Left ventricle myocardium inferior (tissue), 1 donor: Measurements from ENCODE around the gene EGR2. TPM values are rescaled to one million over a fixed set of nuclear protein-coding genes. Genes with fewer than 3 reads are reported as not detected.

Experiments used
- DNase-seq: peaks from one replicate; pipeline ENCODE4 v3.0.0-alpha.2; 2020
- H3K27ac ChIP-seq: fragments of 200-600 bp; replicated peaks from 2 replicates; pipeline ENCODE4 v1.8.0; 2021
- H3K27me3 ChIP-seq: fragments of 200-600 bp; 2 replicates; pipeline ENCODE4 v1.8.0; 2021; ENCODE audit warnings: low read depth
- H3K36me3 ChIP-seq: fragments of 200-600 bp; 2 replicates; pipeline ENCODE4 v1.8.0; 2021
- H3K4me1 ChIP-seq: fragments of 200-600 bp; 2 replicates; pipeline ENCODE4 v1.8.0; 2021
- H3K4me3 ChIP-seq: fragments of 200-600 bp; 2 replicates; pipeline ENCODE4 v1.8.0; 2021; ENCODE audit warnings: mild to moderate bottlenecking, moderate library complexity
- H3K9me3 ChIP-seq: fragments of 200-600 bp; replicated peaks from 2 replicates; pipeline ENCODE4 v1.8.0; 2021
- intact Hi-C: fragments of 100-400 bp; cut with micrococcal nuclease; formaldehyde crosslinking; loops from one replicate; pipeline ENCODE4 v1.11.0; 2022
- total RNA-seq: library from RNA; stranded (reverse); fragmentation: NEBNext Ultra II Directional; extraction: Animal tissue kit (Norgen Biotek cat#: 25700); gene quantifications from one replicate; pipeline ENCODE4 v1.2.1, GENCODE V29; 2021
- TF ChIP-seq, protein P1 (sequence below): fragments of 200-600 bp; IDR thresholded peaks from 2 replicates; pipeline ENCODE4 v1.8.0; 2021; ENCODE audit warnings: antibody characterized with exemption, mild to moderate bottlenecking, borderline replicate concordance
- donor health status: DM: no; HTN: yes; CAD: no; lungs with severe emphysema.

Gene EGR2
- total RNA-seq, 1 donor from 2014 or later = 0.52 TPM

- no peaks in the 10 kb centered on the region for H3K4me1 ChIP-seq
- intact Hi-C loops = no loop called here
- no peak overlapping the region for H3K4me3 ChIP-seq
- H3K9me3 ChIP-seq = peaks cover 18% of the 10 kb centered on the region
- H3K27ac ChIP-seq = no peak overlapping the region
- no peak for DNase-seq
- TF ChIP-seq, protein P1, sequence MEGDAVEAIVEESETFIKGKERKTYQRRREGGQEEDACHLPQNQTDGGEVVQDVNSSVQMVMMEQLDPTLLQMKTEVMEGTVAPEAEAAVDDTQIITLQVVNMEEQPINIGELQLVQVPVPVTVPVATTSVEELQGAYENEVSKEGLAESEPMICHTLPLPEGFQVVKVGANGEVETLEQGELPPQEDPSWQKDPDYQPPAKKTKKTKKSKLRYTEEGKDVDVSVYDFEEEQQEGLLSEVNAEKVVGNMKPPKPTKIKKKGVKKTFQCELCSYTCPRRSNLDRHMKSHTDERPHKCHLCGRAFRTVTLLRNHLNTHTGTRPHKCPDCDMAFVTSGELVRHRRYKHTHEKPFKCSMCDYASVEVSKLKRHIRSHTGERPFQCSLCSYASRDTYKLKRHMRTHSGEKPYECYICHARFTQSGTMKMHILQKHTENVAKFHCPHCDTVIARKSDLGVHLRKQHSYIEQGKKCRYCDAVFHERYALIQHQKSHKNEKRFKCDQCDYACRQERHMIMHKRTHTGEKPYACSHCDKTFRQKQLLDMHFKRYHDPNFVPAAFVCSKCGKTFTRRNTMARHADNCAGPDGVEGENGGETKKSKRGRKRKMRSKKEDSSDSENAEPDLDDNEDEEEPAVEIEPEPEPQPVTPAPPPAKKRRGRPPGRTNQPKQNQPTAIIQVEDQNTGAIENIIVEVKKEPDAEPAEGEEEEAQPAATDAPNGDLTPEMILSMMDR = no peak
- no peaks in the 10 kb centered on the region for H3K36me3 ChIP-seq
- peaks cover 25% of the 10 kb centered on the region for H3K27me3 ChIP-seq
These were observed 31.3 kb upstream of the EGR2 start for GRCh38 chr10:62847433-62847832.

DNA sequence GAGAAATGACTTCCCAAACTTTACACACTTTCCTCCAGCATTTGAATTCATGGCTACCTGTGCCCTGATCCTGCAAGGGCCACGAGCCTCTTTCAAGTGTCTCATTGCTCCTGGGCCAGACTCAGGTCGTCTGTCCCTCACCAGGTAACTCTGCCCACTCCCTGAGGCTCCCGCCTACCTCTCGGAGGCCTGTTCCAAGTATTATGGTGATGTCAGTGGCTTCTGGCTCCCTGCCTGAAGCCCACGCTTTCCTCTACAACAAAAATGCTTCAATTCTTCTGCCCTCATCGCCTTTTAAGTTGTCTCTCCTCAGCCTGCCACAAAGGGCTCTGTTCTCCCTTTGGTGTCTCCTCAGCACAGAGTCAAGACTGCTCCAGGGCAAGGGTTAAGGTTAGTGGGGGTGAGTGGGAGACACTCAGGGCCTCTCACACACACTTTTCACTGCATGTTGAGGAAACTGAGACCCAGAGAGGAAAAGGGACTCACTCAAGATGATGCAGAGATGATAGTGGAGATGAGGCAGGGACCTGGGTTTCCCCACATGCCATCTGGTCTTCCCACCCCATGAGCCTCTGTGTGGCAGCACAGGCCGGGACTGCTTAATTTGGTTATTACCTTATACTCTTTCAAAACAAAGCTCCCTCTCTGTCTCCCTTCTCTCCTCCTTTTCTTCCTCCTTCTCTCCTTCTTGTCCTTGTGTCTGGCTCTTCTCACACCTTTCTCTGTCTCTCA is 28.3 kb upstream of the EGR2 start:
- no peak overlapping the region for H3K4me3 ChIP-seq
- H3K36me3 ChIP-seq = no peaks in the 10 kb centered on the region
- DNase-seq = no peak
- H3K27me3 ChIP-seq = peaks cover 34% of the 10 kb centered on the region
- no peaks in the 10 kb centered on the region for H3K4me1 ChIP-seq
- intact Hi-C loops = no loop called here
- TF ChIP-seq, protein P1 = no peak
- peaks cover 18% of the 10 kb centered on the region for H3K9me3 ChIP-seq
- no peak overlapping the region for H3K27ac ChIP-seq

DNA sequence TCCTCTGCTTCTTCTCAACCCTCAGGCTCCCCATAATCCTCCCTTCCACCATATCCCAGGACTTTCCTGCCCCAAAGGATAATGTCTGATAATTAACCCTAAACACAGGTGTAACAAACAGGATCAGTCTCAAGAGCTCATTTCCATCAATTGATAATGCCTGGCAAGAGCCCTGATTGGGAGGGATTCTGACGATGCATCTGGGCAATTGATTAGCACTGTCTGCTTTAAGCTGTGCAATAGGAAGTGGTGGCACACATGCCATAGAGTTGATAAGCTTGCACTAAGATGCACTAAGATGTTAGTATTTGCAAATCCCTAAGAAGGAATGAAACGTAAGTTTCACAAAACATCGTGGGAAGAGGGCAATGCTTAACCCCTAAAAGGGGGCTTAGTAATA is 27.4 kb upstream of the EGR2 start:
- Histone ChIP-seq H3K4me1 (no peaks in the 10 kb centered on the region), H3K36me3 (no peaks in the 10 kb centered on the region), H3K9me3 (peaks cover 18% of the 10 kb centered on the region), H3K27ac (no peak overlapping the region), H3K27me3 (peaks cover 34% of the 10 kb centered on the region), H3K4me3 (no peak overlapping the region)
- intact Hi-C loops = no loop called here
- DNase-seq = no peak
- TF ChIP-seq, protein P1 = no peak

DNA sequence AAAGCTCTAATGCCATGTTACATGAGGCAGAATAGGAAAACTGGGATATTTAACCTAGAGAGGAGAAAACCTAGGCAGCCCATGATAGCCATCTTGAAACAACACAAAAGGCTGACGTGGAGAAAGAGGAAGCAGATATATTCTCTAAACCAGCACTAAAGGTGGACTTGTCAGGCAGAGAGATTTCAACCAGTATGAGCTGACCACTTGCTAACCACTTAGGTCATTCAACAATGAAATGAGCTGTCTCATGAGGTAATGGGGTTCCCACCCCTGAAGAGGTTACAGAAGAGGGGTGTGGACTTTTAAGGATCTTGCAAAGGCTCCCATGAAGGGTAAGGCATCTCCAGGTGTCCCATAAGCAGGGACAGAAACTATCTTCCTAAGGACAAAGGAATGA is 26.8 kb upstream of the EGR2 start:
- TF ChIP-seq, protein P1 = no peak
- intact Hi-C loops = no loop called here
- no peak overlapping the region for H3K4me3 ChIP-seq
- peaks cover 13% of the 10 kb centered on the region for H3K9me3 ChIP-seq
- peaks cover 33% of the 10 kb centered on the region for H3K27me3 ChIP-seq
- no peak overlapping the region for H3K27ac ChIP-seq
- no peaks in the 10 kb centered on the region for H3K36me3 ChIP-seq
- no peak for DNase-seq
- no peaks in the 10 kb centered on the region for H3K4me1 ChIP-seq

DNA sequence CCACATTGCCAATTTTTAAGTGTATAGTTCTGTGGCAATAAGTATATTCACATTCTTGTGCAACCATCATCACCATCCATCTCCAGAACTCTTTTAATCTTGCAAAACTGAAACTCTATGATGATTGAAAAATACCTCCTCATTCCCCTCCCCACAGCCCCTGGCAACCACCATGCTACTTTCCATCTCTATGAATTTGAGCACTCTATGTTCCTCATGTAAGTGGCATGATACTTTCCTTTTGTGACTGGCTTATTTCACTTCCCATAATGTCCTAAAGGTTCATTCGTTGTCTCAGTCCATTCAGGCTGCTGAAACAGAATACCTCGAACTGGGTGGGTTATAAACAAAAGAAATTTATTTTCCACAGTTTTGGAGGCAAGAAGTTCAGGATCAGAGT is 23.4 kb upstream of the EGR2 start:
- Histone ChIP-seq H3K9me3 (no peaks in the 10 kb centered on the region), H3K4me1 (no peaks in the 10 kb centered on the region), H3K27me3 (peaks cover 21% of the 10 kb centered on the region), H3K4me3 (no peak overlapping the region), H3K36me3 (no peaks in the 10 kb centered on the region), H3K27ac (no peak overlapping the region)
- TF ChIP-seq, protein P1 = no peak
- intact Hi-C loops = no loop called here
- DNase-seq = no peak
